Measurements from ENCODE around the gene AKAP6.

Gene AKAP6

DNA sequence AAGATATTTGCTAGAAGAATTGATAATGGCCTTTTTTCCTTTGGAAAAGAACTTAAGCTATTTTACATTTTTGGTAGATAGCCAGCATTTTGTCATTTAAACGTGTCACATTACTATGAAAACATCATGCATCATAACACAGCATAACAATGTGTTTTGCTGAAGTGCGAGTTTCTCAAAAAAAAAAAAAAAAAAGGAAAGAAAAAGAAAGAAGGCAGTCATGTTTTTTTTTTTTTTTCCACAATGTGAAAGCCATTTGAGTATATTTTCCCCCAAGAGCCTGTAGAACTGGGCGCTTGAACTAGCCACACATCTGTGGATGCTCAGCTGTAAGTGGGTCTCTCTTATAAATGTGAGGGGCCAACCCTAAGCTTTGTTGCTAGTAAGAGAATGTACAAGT lies 300.1 kb downstream of the AKAP6 start:
- no peak for DNase-seq

DNA sequence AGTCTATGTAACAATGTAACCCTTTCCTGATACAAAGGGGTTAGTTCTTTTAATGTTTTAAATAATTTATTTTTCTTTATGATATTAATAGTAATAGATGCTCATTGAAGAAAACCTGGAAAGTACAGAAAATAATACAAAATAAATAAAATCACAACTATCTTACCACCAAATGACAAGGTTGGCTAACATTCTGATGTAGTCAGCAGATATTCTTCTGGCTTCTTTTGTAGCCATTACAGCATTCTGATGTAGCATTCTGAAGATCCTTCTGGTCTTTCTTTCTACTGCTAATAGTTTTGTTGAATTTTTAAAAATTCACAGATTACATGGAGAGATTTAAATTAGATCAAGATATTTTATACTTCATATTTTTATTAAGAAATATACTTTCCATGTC lies 301.6 kb downstream of the AKAP6 start:
- DNase-seq, result no peak

DNA sequence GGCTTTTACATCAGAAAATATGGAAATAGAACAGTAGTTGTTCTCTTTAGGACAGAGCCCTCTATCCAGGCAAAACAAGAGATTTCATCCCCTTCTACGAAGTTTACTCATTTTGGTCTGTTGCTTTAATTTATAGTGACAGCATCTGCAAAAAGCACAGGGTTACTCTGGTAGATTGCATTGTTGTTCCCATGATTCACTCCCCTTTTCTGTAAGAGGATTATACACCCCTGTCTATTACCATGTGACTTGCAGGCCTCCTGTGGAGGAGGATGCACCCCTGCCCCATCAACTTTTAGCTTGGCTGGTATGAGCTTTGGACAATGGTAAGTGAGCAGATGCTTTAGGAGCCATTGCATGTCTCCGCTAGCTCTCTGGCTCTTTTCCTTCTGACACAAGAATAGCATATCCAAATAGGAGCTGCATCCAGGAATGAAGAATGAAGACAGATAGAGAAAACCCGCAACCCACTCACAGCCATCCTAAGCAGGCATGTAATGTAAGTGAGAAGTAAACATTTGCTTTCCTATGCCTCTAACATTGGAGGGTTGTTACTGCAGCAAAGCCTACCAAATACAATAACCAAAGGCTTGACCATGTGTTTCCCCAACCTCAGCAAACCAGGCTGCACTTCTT lies 304.2 kb downstream of the AKAP6 start:
- DNase-seq, result no peak

DNA sequence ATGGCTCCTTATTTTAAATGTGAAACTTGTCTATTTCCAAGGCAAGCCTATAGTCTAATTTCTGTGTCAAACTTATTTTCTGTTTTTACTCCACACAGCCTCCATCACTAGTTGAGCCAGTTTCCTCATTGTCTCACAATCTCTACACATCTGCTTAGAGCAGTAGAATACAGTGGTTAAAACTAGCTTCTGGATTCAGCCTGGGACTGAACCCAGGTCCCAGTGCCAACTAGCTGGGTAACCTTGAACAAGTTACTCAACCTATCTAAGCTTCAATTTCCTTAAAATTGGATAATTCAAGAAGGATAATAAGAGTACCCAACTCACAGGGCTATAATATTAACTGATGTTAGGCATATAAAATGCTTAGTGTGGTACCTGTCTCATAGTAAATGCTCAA lies 304.8 kb downstream of the AKAP6 start:
- no peak for DNase-seq

DNA sequence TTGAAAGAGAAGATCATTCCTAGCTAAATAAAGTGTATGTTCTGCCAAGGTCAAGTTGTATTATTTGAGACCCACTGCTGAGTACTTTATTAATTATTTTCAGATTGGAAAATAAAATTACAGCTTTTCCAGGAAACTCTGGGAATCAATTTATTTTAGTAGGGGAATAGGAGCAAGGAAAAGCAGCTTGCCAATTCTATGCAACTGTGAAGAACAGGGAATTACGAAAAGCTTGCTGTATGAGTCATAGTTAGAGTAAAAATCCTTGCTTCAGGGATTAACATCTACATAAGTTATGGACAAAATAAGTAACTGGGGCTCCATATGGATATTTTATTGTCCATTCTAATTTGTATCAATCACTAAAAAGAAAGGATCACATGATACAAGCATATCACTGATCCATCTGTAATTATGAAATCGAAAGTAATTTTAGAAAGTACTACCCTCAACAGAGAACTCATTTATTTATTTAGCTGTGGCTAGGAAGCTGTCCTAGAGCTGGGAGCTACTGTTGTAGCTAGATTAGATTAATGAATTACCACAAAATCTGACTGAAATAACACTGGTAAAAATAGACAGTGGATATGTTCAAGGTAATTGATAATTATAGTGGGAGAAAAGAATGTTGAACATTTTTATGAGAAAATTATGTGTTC lies 306.1 kb downstream of the AKAP6 start:
- no peak for DNase-seq

DNA sequence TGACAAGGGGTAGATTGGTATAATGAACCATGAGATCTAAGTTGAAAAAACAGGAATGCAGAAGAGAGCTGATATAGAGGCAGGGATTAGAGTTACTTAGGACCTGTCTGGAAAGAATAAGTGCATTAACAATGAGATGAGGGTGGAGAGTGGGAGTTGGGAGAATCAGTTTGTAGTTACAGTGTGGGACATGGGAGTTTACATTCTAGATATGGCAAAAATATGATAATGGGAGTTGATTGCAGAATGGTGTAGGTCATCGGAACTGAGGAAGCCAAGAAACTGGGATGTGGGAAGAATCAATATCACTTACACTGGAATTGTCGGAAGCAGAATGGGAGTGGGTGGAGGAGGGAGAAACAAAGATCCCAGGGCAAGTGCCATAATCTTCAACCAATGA lies 308.5 kb downstream of the AKAP6 start:
- DNase-seq, result no peak

DNA sequence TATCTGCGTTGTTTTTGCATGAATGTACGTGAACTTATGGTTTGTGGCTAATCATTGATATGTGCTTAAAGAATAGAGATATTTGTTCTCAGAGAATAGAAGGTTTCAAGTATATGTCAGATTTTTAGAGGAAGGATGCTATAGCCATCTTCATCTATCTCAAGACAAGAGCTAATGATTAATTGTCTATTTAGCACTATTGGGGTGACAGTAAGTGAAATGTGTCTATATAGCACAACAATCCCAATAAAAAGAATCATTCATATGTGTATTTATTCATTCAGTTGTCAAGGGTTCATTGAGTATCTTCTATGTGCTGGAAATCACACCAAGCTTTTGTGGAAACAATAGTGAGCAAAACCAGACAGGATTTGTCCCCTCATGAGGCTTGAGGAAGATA lies 310.1 kb downstream of the AKAP6 start:
- no peak for DNase-seq

DNA sequence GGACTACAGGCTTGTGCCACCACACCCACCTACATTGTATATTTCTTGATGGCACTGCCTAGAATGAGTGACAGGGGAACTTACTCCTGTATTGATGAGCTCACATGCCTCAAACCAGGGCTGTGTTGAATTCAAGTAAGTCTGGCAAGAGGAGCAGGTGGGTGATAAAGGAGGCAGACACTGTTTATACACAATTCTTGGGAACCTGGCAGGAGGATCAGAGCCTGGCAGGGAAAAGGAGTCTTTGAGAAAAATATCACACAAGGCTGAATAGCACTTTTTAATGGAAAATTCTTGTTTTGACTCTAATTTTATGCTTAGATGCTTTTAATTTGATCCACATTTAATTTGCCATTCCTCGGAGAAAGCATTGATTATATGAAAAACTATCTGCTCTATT lies 316.5 kb downstream of the AKAP6 start:
- DNase-seq, result no peak

DNA sequence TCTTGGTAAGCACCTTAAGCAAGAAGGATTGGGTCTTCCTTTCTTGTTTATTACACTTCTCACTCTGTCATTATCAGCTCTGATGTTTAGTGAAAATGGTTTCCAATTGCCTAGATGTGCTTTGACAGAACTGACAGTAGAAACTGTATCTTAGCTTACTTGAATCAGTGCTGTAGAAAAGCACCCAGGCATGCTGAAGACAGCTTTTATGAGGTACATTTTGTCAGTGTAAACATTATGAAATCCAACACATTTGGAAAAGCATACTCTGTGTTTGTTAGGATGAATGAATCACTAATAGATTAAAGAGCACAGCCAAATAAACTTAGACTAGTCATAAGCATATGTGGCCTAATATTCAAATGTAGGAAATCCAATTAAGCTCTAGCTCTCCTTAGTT lies 319.3 kb downstream of the AKAP6 start:
- no peak for DNase-seq

DNA sequence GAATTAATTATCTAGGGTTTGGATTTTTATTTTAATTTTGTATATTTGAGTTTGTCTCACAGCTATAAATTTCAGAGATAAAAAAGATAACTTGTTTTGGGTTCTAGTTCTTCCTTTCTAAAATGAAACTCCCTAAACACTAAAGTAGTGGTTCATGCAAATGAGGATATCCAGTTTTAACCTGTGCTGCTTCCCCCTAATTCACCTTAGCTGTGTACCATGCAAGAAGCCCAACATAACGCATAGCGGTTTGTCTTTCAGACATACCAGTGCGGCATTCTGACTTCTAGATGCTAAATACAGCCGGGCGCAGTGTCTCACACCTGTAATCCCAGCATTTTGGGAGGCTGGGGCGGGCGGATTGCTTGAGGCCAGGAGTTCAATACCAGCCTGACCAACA lies 320.9 kb downstream of the AKAP6 start:
- DNase-seq, result no peak

DNA sequence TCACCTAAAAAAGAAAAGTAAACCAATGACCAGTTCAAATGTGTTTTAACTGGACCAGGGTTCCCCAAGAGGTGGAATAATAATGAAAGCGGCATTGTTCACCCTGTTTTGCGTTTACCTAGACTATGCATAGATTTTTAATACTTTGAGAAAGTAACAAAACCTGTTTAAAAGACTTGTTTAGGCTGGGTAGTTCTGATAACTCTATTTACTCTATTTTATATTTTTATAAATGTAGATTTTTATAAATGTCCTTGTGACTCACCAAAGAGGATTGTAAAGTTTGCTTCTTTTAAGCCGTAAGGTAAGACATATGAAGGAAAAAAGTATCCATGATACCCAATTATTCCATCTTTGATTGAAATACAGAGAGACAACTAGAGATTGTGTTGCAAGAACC lies 321.6 kb downstream of the AKAP6 start:
- no peak for DNase-seq

DNA sequence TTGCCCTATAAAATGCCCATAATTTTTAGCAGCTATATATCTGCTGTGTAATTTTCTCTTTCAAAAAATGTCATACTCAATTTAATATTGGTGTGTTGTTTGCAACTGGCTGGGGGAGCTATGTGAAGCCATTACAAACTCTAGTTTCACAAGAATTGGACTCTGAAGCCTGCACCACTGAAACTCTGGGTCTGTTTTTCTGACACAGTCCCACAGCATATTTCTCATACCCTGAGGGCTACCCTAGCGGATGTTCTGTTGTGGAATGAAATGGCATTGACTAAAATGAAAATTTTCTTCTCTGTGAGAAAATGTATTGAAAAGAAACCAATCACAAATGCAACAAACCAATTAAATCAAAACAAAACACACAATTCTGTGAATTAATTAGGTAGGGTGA lies 325.0 kb downstream of the AKAP6 start:
- DNase-seq, result no peak

DNA sequence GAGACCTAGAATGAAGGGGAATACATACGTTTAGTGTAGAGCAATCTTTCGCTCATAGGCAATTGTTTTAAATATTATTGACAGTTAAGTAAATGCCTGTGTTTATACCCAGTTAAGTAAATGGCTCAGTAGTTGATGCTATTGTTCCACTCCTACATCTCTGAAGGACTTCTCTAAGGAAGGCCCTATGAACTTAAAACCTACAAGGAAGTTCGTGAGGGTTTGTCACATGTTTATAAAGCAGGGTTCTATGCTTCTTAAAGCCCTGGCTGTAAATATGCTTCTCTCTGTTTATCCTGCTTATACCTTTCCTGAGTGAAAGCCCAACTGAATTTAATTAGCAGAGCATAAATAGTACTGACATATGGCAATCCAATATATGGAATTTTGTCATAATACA lies 327.5 kb downstream of the AKAP6 start:
- DNase-seq, result no peak

DNA sequence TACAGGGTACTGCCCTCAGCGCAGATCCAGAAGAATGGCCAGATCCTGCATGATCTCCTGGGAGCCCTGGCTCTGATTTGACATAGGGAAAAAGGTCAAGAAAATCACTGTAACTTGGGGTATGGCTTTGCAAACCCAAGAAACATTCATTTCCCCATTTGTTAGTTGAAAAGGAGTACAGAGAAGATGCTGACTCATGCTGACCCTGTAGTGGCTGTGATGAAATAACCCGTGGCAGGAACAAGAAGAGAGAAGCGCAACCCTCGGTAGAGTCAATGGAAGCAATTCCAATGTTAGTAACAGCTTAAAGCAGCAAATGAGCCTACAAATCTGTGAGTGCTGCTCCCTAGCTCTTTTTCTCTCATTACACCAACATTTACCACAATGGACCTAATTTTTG lies 328.0 kb downstream of the AKAP6 start:
- no peak for DNase-seq

DNA sequence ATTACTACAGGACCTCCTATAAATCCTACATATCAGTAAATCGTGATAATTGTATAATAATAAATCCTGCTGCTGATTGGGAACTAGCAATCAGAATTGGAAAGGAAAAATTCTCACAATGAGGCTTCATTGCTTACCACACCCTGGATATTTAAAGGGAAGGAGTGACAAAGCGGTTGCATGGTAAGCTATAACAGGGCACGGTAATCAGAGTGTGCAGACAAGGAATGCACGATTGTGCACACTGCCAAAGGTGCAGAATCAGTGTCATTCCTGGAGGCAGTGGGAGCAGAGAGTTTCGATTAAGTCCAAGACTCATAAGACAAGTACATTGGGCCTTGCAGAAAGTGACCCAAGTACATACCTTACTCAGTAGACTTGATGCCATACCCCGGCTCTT lies 332.1 kb downstream of the AKAP6 start:
- DNase-seq, result no peak

DNA sequence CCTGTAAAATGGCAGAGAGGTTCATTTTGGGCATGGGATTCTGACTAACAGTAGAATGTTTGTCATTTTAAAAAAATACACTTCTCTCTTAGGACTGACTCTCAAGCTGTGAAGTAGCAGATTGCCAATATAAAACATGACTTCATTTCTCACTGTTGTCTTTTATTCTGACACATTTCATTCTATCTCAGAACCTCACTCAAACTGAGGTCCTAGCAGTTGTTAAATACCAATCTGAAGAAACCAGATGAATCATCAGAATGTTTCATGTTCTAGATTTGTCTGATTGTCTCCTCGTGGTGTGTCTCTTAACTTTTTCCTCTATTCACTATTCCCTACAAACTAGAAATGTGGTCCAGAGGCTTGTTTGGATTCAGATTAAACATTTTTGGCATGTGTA lies 333.1 kb downstream of the AKAP6 start:
- DNase-seq, result no peak

DNA sequence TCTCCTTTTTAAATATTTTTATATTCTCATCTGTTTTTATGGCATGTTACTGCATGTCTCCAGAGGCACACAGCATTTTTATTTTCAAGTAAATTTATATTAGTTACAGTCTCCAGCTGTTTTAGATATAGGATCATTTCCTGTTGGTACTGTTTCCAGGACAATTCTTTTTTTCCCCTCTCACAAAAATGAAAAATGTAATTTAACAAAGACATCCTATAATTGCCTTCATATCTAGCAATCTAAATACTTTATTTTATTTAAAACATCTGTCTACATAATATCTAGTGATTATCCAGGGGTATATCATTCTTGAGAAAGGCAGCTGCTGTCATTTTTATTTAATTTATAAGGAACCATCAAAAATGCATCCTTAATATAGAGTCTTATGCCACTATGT lies 337.2 kb downstream of the AKAP6 start:
- no peak for DNase-seq

DNA sequence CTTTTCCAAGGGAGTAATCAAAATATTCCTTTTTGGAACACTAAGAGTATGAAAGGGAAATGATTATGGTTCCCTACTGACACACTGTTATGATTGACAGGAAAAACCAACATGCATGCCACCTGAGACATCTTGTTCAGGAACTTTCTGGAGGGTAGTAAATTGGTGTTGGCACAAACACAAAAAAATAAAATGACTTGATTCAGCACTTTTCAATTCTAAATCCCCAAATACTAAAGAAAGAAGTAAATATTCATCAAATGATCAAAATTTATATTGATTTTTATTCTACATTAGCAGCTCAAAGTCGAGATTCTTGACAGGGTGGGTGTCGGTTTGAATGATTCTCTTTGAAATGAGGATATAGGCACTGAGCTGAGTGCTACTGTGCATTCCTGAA lies 338.2 kb downstream of the AKAP6 start:
- no peak for DNase-seq

DNA sequence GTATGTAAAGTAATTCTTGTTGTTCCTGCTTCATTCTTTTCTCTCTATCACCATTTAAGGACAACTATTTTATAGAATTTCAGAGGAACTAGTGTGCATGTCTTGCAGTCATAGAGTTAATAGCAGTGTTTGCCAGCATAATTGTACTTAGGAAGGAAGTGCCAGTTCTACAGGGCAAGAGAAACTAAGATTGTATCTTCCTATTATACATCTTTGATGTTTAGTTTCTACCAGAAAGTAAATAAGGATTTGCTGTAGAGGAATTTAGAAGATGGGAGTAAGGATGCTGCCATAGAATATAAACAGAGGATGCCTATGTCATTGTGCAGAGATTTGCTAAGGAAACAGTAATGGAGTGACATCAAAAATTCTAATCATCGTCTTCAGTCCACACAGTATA lies 338.7 kb downstream of the AKAP6 start:
- DNase-seq, result no peak

DNA sequence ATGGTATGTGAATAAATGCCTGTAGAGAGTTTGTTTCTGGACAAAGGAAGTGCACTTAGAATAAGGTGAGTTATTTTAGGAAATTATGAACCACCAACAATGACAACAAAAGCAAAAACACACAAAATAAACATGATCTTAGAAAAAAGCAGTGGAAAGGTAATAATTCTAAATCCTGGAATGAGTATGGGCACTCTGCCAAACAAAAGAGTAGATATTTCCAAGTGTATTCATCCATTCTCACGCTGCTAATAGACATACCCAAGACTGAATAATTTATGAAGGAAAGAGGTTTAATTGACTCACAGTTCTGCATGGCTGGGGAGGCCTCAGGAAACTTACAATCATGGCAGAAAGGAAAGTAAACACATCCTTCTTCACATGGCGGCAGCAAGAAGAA lies 340.3 kb downstream of the AKAP6 start:
- DNase-seq, result no peak

DNA sequence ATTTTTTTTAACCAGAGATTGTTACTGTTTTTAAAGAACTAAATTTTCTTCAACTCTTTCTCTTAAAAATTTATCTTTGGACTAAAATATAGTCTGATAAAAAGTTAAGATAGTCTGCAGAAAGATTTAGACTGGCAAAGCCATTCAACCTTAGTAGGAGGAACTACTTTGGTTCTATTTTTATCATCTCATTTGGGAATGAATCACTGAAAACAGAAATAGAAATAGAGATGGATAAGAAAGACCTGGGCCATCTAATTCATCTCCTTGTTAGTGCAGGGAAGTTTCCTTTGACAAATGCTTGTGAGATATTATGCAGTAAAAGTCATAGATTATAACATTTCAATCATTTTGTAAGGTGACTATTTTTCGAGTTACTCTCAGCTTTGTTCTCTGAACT lies 346.3 kb downstream of the AKAP6 start:
- DNase-seq, result no peak

DNA sequence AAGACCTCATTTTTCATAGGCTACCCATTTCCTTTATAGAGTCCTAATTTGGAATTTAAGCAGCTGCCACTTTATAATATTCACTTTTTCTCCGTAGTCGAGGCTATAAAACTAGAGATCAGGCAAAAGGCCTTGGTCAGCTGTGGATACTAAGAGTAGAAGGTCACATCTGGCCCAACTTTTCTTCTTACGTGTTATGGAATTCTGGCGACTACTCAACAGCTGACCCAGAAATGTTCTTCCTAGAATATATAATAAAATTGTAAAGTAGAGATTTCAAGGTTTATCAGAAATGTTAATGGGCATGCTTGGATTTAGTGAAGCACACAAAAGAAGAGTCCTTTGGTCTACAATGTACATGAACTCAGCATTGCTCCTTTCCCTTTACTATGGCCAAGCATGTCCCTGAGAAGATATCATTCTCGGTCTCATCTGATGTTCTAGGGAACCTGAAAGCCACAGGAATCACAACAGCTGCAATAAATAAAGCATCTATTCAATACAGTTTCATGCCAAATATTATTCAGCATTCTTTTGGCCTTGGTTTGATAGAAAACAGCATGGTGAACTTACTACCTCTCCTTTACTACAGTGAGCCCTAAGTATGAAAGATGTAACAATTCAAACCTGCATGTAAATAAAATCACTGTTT lies 348.2 kb downstream of the AKAP6 start:
- no peak for DNase-seq

DNA sequence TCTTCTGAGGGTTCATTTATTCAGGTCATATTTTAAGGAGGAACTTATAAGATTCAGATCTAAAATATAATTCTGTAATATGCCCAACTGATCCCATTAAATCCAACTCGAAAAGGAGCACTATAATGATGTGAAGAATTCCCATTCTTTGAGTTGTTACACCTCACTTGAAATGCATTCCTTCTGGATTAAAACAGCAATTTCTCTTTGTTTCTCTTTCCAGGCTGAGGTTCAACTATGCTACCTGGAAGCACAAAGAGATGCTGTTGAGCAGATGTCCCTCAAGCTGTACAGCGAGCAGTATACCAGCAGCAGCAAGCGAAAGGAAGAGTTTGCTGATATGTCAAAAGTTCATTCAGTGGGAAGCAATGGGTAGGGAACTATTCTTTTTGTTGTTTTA lies 349.0 kb downstream of the AKAP6 start:
- DNase-seq, result no peak

DNA sequence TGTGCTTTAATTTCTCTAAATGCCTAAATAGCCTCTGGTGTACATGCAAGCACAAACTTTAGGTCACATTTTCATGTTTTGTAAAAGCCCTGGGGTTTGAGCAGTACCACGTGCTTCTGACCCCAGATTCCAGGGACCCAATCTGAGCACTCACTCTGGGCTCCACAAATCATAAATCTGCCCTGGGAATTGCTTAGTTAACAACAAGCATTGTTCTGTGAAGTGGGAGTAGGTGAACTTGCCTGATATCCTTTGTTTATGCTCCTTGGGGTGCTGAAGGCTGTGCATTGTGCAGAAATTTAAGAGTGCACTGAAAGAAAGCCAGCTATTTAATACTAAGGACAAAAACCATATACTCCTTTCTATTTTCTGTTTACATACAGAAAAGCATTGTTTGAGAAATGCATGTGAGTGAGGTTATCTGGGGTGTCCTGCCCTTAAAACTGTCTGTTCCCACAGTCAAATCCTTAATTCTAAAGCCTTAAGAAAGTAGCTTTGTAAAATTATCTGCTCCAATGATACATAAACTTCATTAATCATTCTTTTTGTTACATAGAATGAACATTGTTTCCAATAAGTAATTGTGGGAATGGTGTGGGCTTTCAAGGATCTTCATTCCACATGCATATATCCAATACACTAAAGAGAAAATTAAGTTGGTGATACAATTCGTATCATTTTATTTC lies 351.0 kb downstream of the AKAP6 start:
- DNase-seq, result no peak

All from activated CD4-positive, alpha-beta T cell treated with anti-CD3 and anti-CD28 coated beads for 4 hours (primary cell).